HG03558 (cell line): ENCODE measurements around the gene NID2.

Experiments
- ATAC-seq: cut with Tn5 transposase; IDR thresholded peaks from one replicate; pipeline ENCODE4 v1.9.1; 2021; ENCODE audit warnings: moderate number of reproducible peaks; ENCODE audit not compliant: unreplicated experiment; ENCODE audit errors: extremely low read depth

NID2 gene

GRCh38 chr14:52055167-52055566 is 13.7 kb downstream of the NID2 start:
- ATAC-seq, result no peak

GRCh38 chr14:52054678-52055077 is 14.2 kb downstream of the NID2 start:
- no peak for ATAC-seq

- no peak for ATAC-seq
These were observed 15.8 kb downstream of the NID2 start for GRCh38 chr14:52053044-52053443.

- no peak for ATAC-seq
These were observed 16.4 kb downstream of the NID2 start for GRCh38 chr14:52052288-52052943.

GRCh38 chr14:52051871-52052270 is 17.0 kb downstream of the NID2 start:
- ATAC-seq, result no peak

- ATAC-seq, result no peak
These were observed 17.6 kb downstream of the NID2 start for GRCh38 chr14:52051251-52051650.

GRCh38 chr14:52049721-52050588 is 18.9 kb downstream of the NID2 start:
- no peak for ATAC-seq

- no peak for ATAC-seq
These were observed 19.6 kb downstream of the NID2 start for GRCh38 chr14:52049271-52049670.

- no peak for ATAC-seq
These were observed 20.1 kb downstream of the NID2 start for GRCh38 chr14:52048641-52049204.

- ATAC-seq, result no peak
These were observed 20.7 kb downstream of the NID2 start for GRCh38 chr14:52048116-52048515.

- no peak for ATAC-seq
These were observed 22.4 kb downstream of the NID2 start for GRCh38 chr14:52046376-52046917.

GRCh38 chr14:52044791-52045522 is 23.9 kb downstream of the NID2 start:
- ATAC-seq, result no peak

GRCh38 chr14:52043690-52044089 is 25.2 kb downstream of the NID2 start:
- no peak for ATAC-seq

- no peak for ATAC-seq
These were observed 26.2 kb downstream of the NID2 start for GRCh38 chr14:52042371-52043289.

- ATAC-seq, result no peak
These were observed 28.3 kb downstream of the NID2 start for GRCh38 chr14:52040598-52040997.

- no peak for ATAC-seq
These were observed 29.6 kb downstream of the NID2 start for GRCh38 chr14:52039124-52039815.

- ATAC-seq, result no peak
These were observed 35.7 kb downstream of the NID2 start for GRCh38 chr14:52033101-52033642.

- no peak for ATAC-seq
These were observed 36.6 kb downstream of the NID2 start for GRCh38 chr14:52032204-52032801.
